ENCODE results near the gene PARD6G.

GRCh38 chr18:80127635-80128034 is 119.7 kb downstream of the PARD6G start:
- TF ChIP-seq, protein P1, sequence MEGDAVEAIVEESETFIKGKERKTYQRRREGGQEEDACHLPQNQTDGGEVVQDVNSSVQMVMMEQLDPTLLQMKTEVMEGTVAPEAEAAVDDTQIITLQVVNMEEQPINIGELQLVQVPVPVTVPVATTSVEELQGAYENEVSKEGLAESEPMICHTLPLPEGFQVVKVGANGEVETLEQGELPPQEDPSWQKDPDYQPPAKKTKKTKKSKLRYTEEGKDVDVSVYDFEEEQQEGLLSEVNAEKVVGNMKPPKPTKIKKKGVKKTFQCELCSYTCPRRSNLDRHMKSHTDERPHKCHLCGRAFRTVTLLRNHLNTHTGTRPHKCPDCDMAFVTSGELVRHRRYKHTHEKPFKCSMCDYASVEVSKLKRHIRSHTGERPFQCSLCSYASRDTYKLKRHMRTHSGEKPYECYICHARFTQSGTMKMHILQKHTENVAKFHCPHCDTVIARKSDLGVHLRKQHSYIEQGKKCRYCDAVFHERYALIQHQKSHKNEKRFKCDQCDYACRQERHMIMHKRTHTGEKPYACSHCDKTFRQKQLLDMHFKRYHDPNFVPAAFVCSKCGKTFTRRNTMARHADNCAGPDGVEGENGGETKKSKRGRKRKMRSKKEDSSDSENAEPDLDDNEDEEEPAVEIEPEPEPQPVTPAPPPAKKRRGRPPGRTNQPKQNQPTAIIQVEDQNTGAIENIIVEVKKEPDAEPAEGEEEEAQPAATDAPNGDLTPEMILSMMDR (IDR thresholded peaks at IDR 0.05) = no peak
- TF ChIP-seq POLR2A (IDR thresholded peaks at IDR 0.05) = no peak
